GM18907 (cell line): ENCODE data around the gene CHRNE.
"Not testable (repeated sequence)": the region's sequence is repeated elsewhere in the genome, so short reads cannot be mapped to it uniquely, and the experiment has no call there.

Experiments
- ATAC-seq: cut with Tn5 transposase; IDR thresholded peaks from one replicate; pipeline ENCODE4 v1.9.1; 2021; ENCODE audit warnings: mild to moderate bottlenecking, moderate library complexity; ENCODE audit not compliant: unreplicated experiment

The CHRNE gene

GRCh38 chr17:4891411-4892410 lies 11.2 kb downstream of the CHRNE start:
- ATAC-seq: no peak

GRCh38 chr17:4887581-4887980 lies 15.3 kb downstream of the CHRNE start:
- ATAC-seq: no peak

DNA sequence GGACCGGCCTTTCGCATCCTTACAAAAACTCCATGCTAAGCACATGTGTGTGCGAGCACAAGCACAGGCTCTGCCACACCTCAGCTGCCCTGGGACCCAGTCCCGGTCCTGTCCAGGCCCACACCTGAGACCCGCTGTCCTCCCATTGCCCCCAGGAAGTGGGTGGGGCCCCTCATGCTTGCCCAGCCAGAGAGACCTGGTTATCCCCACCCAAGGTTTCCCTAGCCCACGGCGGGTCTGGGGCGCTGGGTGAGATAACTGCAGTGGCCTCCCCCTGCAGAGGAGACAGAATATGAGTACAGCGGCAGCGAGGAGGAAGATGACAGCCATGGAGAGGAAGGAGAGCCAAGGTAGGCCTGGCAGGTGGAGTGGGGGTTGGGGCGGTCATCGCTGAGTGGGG lies 16.1 kb downstream of the CHRNE start:
- no peak for ATAC-seq

DNA sequence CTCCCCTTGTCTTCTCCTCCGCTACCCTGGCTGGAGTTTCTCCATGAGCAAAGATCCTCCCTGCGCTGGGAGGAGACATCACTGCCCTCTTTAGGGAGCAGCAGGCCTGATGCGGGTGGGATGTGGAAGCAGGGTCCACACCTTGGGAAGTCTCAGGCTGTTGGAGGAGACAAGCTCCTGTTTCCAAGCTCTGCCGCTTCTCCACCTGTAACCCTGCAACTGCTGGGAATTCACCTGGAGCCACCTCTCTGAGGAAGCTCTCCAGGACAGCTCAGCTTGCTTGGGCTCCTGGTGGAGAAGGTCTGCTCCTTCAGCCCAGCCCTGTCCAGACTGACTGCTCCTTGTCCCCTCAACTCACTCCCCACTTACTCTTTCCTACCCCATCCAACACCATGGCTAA lies 18.4 kb downstream of the CHRNE start:
- ATAC-seq: no peak

- ATAC-seq: no peak
Observed at GRCh38 chr17:4881761-4882555, 20.9 kb downstream of the CHRNE start.

DNA sequence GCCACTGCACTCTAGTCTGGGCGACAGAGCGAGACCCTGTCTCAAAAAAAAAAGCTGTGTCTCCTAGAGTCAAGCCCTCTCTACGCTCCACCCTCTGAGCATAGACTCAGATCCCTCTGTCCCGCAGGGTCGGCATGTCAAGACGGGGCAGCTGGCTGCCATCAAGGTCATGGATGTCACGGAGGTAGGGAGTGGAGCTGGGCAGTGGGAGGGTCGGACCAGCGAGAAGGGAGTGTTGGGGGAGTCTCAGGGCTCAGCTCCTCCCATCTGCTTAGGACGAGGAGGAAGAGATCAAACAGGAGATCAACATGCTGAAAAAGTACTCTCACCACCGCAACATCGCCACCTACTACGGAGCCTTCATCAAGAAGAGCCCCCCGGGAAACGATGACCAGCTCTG lies 22.0 kb downstream of the CHRNE start:
- no peak for ATAC-seq

- no peak for ATAC-seq
Observed at GRCh38 chr17:4879601-4880000, 23.3 kb downstream of the CHRNE start.

DNA sequence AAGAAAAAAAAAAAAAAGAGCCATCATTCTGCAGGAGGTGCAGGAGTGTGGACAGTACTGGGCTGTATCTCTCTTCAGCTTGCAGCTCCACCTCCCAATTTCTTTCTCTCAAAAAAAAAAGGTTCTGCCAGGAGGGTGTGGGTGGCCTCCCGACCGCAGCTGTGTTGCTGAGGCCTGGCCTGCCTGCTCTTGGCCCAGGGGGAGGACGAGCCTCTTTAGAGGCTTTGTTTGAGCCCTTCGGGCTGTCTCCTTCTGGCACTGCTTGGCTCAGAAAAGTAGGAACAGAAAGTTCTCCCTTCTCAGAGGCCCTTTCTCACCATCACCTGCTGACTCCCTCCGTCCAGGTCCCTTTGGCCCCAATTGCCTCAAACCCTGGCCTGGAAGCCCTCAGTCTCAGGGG lies 25.8 kb downstream of the CHRNE start:
- no peak for ATAC-seq

DNA sequence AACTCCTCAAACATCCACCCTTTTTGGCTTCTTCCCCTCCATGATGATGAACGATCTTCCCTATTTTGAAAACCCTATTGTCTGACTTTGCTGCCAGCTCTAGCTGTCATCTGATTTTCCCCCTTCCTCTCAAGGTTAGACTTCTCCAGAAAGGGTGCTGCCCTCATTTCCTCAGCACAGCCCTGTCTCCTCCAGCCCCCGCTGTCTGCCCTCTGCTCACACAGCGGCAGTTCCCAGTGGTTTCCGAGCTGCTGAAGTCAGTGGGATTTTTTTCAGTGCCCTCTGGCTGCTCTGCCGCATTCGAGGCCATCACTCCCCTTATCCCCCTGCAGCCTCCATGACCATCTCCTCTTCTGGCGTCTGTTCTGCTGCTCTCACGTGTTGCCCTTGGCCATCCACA lies 30.1 kb downstream of the CHRNE start:
- no peak for ATAC-seq

DNA sequence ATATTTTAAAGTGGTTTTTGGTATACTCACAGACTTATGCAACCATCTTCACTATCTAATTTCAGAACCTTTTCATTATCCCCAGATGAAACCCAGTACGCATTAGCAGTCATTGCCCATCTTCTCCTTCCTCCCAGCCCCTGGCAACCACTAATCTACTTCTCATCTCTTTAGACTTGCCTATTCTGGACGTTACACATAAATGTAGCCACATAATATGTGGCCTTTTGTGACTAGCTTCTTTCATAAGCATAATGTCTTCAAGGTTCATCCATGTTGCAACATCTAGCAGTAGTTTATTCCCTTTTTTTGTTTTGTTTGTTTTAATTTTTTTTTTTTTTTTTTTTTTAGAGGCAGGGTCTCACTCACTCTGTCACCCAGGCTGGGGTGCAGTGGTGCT lies 32.0 kb downstream of the CHRNE start:
- ATAC-seq: no peak

GRCh38 chr17:4869058-4869998 lies 33.6 kb downstream of the CHRNE start:
- ATAC-seq: not testable (repeated sequence)

DNA sequence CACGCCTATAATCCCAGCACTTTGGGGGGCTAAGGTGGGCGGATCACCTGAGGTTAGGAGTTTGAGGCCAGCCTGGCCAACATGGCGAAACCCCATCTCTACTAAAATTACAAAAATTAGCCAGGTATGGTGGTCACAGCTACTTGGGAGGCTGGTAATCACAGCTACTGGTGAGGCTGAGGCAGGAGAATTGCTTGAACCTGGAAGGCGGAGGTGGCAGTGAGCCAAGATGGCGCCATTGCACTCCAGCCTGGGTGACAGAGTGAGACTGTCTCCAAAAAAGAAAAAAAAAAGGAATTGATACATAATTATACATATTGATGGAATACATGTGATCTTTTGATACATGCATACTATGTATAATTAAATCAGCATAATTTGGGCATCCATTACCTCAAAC lies 35.4 kb downstream of the CHRNE start:
- ATAC-seq: not testable (repeated sequence)

- ATAC-seq: no peak
Observed at GRCh38 chr17:4863321-4863720, 39.6 kb downstream of the CHRNE start.

- ATAC-seq: no peak
Observed at GRCh38 chr17:4862720-4863119, 40.2 kb downstream of the CHRNE start.

- no peak for ATAC-seq
Observed at GRCh38 chr17:4861052-4861451, 41.8 kb downstream of the CHRNE start.

DNA sequence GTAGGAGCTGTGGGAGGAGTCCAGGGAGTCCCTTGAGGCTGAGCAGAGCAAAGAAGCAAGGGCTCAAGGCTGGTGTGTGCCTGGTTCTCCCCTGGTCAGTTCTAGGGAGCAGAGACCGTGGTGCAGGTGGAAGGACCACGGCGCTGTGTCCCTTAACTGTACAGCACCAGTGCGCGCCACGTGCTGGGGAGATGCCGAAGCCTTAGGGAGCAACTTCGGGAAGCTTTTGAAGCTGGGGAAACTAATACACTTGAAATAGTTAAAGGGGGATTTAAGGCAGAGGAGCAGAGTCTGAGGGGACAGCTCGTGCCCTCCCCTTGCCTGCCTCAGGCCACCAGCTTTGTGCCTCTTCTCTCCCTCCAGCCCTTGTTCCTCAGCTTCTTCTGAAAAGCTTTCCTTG lies 42.2 kb downstream of the CHRNE start:
- ATAC-seq: no peak

DNA sequence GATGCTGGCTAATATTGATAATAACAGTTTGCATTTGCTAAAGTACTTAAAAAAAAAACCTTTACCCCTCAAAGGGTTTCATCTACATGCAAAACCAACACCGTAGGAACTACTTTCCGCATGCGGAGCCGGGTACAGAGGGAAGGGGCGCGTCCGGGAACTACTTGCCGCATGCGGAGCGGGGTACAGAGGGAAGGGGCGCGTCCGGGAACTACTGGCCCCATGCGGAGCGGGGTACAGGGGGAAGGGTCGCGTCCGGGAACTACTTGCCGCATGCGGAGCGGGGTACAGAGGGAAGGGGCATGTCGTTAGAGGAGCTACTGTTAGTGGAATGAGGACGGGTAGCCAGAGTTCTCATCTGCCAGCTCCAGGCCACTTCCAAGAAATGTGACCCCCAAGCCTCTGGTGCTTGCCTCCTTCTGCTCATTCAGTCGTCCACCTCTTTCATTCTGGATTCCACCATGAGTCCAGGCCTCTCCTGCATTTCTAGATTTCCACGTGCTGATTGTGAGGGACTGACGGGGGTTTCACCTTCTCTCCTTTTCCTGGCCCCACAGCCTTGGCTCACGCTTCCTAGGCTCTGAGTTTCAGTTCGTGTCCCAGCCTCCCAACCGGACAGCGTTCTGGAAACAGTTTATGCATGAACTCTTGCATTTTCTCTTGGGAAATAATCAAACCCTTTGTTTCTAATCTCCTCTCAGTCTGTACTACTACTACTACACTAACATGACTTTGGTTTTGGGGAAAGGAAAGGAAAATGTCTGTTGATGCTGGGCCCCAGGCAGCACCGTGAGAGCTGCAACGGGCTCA lies 42.9 kb downstream of the CHRNE start:
- no peak for ATAC-seq

DNA sequence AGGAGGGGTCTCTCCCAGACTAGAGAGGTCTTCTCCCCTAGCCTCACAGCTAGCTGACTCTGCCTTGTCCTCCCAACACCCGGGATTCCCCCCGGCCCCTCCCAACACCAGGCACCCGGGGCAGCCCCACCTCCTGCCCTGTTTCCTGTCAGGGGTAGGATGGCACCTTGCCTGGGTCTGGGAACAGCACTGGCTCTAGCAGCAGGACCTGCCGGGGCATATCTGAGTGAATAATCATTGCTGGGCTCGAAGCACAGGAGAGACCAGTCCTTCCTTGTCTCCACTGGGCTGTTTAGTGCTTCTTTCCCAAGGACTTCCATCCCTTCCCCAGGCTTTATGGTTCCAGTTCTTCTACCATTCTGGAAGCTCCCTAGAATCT lies 44.0 kb downstream of the CHRNE start:
- ATAC-seq: no peak

GRCh38 chr17:4858068-4858881 lies 44.6 kb downstream of the CHRNE start:
- no peak for ATAC-seq
